ENCODE measurements around the gene PTGR1. TPM values are rescaled to one million over a fixed set of nuclear protein-coding genes. Genes with fewer than 3 reads are reported as not detected.

Gene PTGR1
- total and polyA plus RNA-seq, 2 of the 8 experiments (the other 6 are each of a cell fraction or from before 2014, with no cell fraction given), result 16.9 to 28.5 TPM

DNA sequence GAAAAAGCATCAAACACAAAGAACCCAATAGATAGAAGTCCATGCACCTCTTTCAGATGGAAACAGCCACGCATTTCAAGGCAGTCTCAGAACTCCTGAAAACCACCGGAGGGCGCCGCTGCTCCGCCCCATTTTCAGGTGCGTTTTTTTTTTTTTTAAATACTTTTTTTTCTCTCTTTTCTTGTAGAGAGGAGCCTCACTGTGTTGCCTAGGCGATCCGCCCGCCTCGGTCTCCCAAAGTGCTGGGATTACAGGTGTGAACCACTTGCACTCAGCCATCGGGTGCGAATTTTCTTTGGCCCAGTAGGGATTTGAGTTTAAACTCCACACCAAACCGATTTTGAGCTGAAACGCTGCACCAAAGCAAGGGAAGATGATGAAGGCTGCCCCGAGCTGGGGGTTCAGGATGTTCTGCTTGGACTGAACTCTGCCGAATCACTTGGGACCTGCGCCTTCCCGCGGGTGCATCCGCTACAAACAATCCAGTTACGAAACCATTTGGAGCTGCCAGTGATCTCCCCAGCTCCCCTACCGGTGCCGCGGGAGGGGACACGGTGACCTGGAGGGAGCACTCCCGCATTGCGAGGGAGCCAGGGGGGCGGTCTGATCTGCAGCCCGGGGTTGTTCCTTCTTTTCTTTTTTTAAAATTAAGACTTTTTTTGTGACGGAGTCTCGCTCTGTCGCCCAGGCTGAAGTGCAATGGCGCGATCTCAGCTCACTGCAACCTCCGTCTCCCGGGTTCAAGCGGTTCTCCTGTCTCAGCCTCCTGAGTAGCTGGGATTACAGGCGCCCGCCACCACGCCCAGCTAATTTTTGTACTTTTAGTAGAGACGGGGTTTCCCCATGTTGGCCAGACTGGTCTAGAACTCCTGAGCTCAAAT, 1.4 kb downstream of the PTGR1 start (continued):
- TF ChIP-seq TCF12 (IDR thresholded peaks at IDR 0.05; ENCODE audit: low read depth, low read length) (no peak), SRF (IDR thresholded peaks at IDR 0.05; ENCODE audit: low read depth, low read length) (no peak), MAFK (IDR thresholded peaks at IDR 0.05; ENCODE audit: low read depth, low read length) (no peak), RXRA (IDR thresholded peaks at IDR 0.05; ENCODE audit: insufficient read depth, low read depth, low read length) (no peak), EZH2 (IDR thresholded peaks at IDR 0.05; ENCODE audit: low read depth, low read length, severe bottlenecking) (no peak), KDM5A (IDR thresholded peaks at IDR 0.05; ENCODE audit: low read length) (no peak), EP300 (IDR thresholded peaks at IDR 0.05; ENCODE audit: borderline replicate concordance in 1 of 2, low read depth in 2 of 2, low read length in 2 of 2) (no peak), JUND (IDR thresholded peaks at IDR 0.05; ENCODE audit: low read length) (no peak), SP1 (IDR thresholded peaks at IDR 0.05; ENCODE audit: low read depth, low read length) (no peak), BCL11A (IDR thresholded peaks at IDR 0.05; ENCODE audit: low read depth in 2 of 2, low read length in 2 of 2) (no peak), GABPA (IDR thresholded peaks at IDR 0.05; ENCODE audit: borderline replicate concordance, insufficient read depth, low read length) (no peak), POLR2AphosphoS5 (IDR thresholded peaks at IDR 0.05; ENCODE audit: low read depth, low read length) (no peak), HDAC6 (IDR thresholded peaks at IDR 0.05; ENCODE audit: low read depth, low read length) (no peak), KDM4A (IDR thresholded peaks at IDR 0.05; ENCODE audit: low read depth, low read length, severe bottlenecking) (peak; percentile 46), SAP30 (IDR thresholded peaks at IDR 0.05; ENCODE audit: insufficient read depth, insufficient replicate concordance, low read length) (no peak), JUN (IDR thresholded peaks at IDR 0.05; ENCODE audit: low read depth, low read length) (no peak), SP2 (IDR thresholded peaks at IDR 0.05; ENCODE audit: low read length) (no peak), KDM1A (IDR thresholded peaks at IDR 0.05; ENCODE audit: borderline replicate concordance, low read length) (no peak), NANOG (IDR thresholded peaks at IDR 0.05; ENCODE audit: insufficient read depth, low read depth, low read length, poor library complexity, severe bottlenecking) (no peak), NRF1 (IDR thresholded peaks at IDR 0.05; ENCODE audit: low read depth, low read length) (no peak)
- TF ChIP-seq, protein P1, sequence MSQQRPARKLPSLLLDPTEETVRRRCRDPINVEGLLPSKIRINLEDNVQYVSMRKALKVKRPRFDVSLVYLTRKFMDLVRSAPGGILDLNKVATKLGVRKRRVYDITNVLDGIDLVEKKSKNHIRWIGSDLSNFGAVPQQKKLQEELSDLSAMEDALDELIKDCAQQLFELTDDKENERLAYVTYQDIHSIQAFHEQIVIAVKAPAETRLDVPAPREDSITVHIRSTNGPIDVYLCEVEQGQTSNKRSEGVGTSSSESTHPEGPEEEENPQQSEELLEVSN (IDR thresholded peaks at IDR 0.05), result no peak

Measured in H1 (cell line).